ENCODE data around the gene OTULIN.

- no peak for TF ChIP-seq MAX (IDR thresholded peaks at IDR 0.05; ENCODE audit: low read depth, low read length)
- no peak for TF ChIP-seq POLR2A (IDR thresholded peaks at IDR 0.05; ENCODE audit: extremely low read depth, insufficient read length)
Measured at GRCh38 chr5:14669415-14669814, 4.9 kb downstream of the OTULIN start.
